ENCODE data around the gene CLEC20A. TPM values are rescaled to one million over a fixed set of nuclear protein-coding genes. Genes with fewer than 3 reads are reported as not detected.

Gene CLEC20A
- total and polyA plus RNA-seq, 9 of the 15 experiments (the other 6 are each of a cell fraction or from before 2014, with no cell fraction given) = not detected

DNA sequence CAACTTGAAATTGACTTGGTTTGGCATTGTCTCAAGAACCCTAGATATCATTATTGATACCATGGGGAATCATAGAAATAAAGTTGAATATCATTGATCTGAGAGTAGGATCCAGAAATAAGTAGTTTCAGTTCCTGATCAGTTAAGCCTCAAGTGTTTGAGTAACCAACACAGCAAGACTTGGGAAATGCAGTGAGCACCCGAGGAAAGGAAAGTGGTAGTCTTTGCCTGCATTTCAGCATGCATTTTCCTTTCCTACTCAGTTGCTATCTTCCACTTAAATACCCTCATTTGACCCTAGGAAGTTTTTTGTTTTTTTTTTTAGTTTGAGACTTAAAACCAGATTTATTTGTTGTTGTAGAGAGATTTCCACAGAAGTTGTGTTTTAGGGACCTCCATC, 18.9 kb downstream of the CLEC20A start:
- Histone ChIP-seq H3K4me3 (no peak overlapping the region), H3K4me2 (ENCODE audit: insufficient read depth, low read length) (no peak overlapping the region), H2AFZ (ENCODE audit: low read depth, low read length) (no peak overlapping the region), H3K9me3 (replicated peaks; ENCODE audit: control insufficient read depth, insufficient read depth, low read depth, low read length) (no peaks in the 10 kb centered on the region), H3K27me3 (ENCODE audit: control insufficient read depth in 2 of 2, insufficient read depth in 2 of 2, low read length in 2 of 2) (peaks cover 0 to 3% of the 10 kb centered on the region in 2 experiments; a peak in 1 of 5 replicates), H3K27ac (ENCODE audit: extremely low read depth, low read depth, low read length) (no peak overlapping the region), H3K9me1 (ENCODE audit: control insufficient read depth, insufficient read depth, low read length) (no peaks in the 10 kb centered on the region), H3K79me2 (ENCODE audit: control insufficient read depth, insufficient read depth, low read length) (no peaks in the 10 kb centered on the region), H3K4me1 (replicated peaks in 1 of 2; ENCODE audit: control insufficient read depth in 2 of 2, insufficient read depth in 2 of 2, low read length in 2 of 2) (no peaks in the 10 kb centered on the region), H3K36me3 (ENCODE audit: control insufficient read depth, insufficient read depth, low read length) (no peaks in the 10 kb centered on the region), H4K20me1 (replicated peaks; ENCODE audit: control insufficient read depth, insufficient read depth, low read length) (no peaks in the 10 kb centered on the region), H3K9ac (ENCODE audit: insufficient read depth in 1 of 2, low read depth in 2 of 2, low read length in 2 of 2) (no peak overlapping the region)
- WGBS (ENCODE audit: insufficient coverage, low coverage, missing lambda C conversion rate) = 0% methylated on average over 1 of the region's 1 CpG
- DNase-seq (ENCODE audit: extremely low read depth in 1 of 4, low spot score in 3 of 4) (no peak), FAIRE-seq (no peak), ATAC-seq (no peak)
- intact Hi-C loops (cut with micrococcal nuclease) = no loop called here
- ChIA-PET POLR2A (no interaction called here), CTCF (ENCODE audit: low intra/inter-chr PET ratio) (no interaction called here)
- in situ Hi-C loops (cut with MboI) = no loop called here
- BruUV-seq (replicated peaks) = no TSS peak
- TF ChIP-seq ZBTB1 (CRISPR knock-in tag; IDR thresholded peaks at IDR 0.05; ENCODE audit: borderline replicate concordance, low read depth) = no peak

DNA sequence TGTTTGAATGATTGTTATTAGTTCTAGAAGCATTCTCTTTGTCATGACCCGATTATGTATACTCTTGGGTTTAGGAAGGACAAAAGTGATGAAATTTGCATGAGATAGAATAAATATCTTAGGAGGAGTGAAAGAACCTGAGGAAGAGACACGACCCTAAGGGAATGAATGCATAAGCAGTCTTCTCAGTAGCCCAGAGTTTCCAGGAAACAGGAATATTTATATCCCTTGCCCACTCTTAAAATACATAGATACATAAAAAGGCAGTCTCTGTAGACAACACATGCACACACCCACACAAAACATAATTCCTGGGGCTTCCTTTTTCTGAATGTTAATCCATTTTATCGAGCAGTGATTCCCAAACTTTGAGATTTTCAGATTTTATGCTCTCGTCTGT, 19.4 kb downstream of the CLEC20A start:
- H3K9ac ChIP-seq (ENCODE audit: insufficient read depth in 1 of 2, low read depth in 2 of 2, low read length in 2 of 2) = no peak overlapping the region
- no peak for DNase-seq (ENCODE audit: extremely low read depth in 1 of 4, low spot score in 3 of 4)
- BruUV-seq (replicated peaks) = no TSS peak
- no peak overlapping the region for H3K4me2 ChIP-seq (ENCODE audit: insufficient read depth, low read length)
- intact Hi-C loops (cut with micrococcal nuclease) = no loop called here
- FAIRE-seq = no peak
- CTCF ChIA-PET (ENCODE audit: low intra/inter-chr PET ratio) = no interaction called here
- peaks cover 0 to 4% of the 10 kb centered on the region in 2 experiments; a peak in 1 of 5 replicates for H3K27me3 ChIP-seq (ENCODE audit: control insufficient read depth in 2 of 2, insufficient read depth in 2 of 2, low read length in 2 of 2)
- H4K20me1 ChIP-seq (replicated peaks; ENCODE audit: control insufficient read depth, insufficient read depth, low read length) = no peaks in the 10 kb centered on the region
- POLR2A ChIA-PET = no interaction called here
- WGBS (ENCODE audit: insufficient coverage, low coverage, missing lambda C conversion rate) = 4% methylated on average over 4 of the region's 4 CpGs
- in situ Hi-C loops (cut with MboI) = no loop called here
- ATAC-seq = no peak
- no peaks in the 10 kb centered on the region for H3K36me3 ChIP-seq (ENCODE audit: control insufficient read depth, insufficient read depth, low read length)
- no peaks in the 10 kb centered on the region for H3K4me1 ChIP-seq (replicated peaks in 1 of 2; ENCODE audit: control insufficient read depth in 2 of 2, insufficient read depth in 2 of 2, low read length in 2 of 2)
- no peak overlapping the region for H2AFZ ChIP-seq (ENCODE audit: low read depth, low read length)
- H3K9me1 ChIP-seq (ENCODE audit: control insufficient read depth, insufficient read depth, low read length) = no peaks in the 10 kb centered on the region
- no peaks in the 10 kb centered on the region for H3K9me3 ChIP-seq (replicated peaks; ENCODE audit: control insufficient read depth, insufficient read depth, low read depth, low read length)
- no peaks in the 10 kb centered on the region for H3K79me2 ChIP-seq (ENCODE audit: control insufficient read depth, insufficient read depth, low read length)
- no peak overlapping the region for H3K27ac ChIP-seq (ENCODE audit: extremely low read depth, low read depth, low read length)
- H3K4me3 ChIP-seq = no peak overlapping the region
- TF ChIP-seq ZNF324 (CRISPR knock-in tag; IDR thresholded peaks at IDR 0.05) (no peak), POLR2AphosphoS2 (IDR thresholded peaks at IDR 0.05; ENCODE audit: low read length) (no peak), ZNF561 (CRISPR knock-in tag; conservative IDR thresholded peaks at IDR 0.05) (no peak), SNIP1 (IDR thresholded peaks at IDR 0.05; ENCODE audit: low read depth) (no peak), XRCC5 (IDR thresholded peaks at IDR 0.05; ENCODE audit: low read depth, low read length) (no peak), ZNF282 (CRISPR knock-in tag; IDR thresholded peaks at IDR 0.05) (no peak), SP2 (IDR thresholded peaks at IDR 0.05; ENCODE audit: extremely low read depth, low read depth, low read length, poor library complexity, severe bottlenecking) (no peak), POLR2AphosphoS5 (IDR thresholded peaks at IDR 0.05; ENCODE audit: control insufficient read depth, insufficient read depth, low read depth, low read length) (no peak), SPI1 (IDR thresholded peaks at IDR 0.05; ENCODE audit: borderline replicate concordance, low read depth, low read length) (no peak), ZNF133 (CRISPR knock-in tag; IDR thresholded peaks at IDR 0.05) (no peak), CREB1 (IDR thresholded peaks at IDR 0.05) (no peak), CREB1 (CRISPR knock-in tag; IDR thresholded peaks at IDR 0.05) (no peak)
- TF ChIP-seq, protein P1, sequence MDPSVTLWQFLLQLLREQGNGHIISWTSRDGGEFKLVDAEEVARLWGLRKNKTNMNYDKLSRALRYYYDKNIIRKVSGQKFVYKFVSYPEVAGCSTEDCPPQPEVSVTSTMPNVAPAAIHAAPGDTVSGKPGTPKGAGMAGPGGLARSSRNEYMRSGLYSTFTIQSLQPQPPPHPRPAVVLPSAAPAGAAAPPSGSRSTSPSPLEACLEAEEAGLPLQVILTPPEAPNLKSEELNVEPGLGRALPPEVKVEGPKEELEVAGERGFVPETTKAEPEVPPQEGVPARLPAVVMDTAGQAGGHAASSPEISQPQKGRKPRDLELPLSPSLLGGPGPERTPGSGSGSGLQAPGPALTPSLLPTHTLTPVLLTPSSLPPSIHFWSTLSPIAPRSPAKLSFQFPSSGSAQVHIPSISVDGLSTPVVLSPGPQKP (CRISPR knock-in tag; IDR thresholded peaks at IDR 0.05) = no peak
- TF ChIP-seq, protein P2, sequence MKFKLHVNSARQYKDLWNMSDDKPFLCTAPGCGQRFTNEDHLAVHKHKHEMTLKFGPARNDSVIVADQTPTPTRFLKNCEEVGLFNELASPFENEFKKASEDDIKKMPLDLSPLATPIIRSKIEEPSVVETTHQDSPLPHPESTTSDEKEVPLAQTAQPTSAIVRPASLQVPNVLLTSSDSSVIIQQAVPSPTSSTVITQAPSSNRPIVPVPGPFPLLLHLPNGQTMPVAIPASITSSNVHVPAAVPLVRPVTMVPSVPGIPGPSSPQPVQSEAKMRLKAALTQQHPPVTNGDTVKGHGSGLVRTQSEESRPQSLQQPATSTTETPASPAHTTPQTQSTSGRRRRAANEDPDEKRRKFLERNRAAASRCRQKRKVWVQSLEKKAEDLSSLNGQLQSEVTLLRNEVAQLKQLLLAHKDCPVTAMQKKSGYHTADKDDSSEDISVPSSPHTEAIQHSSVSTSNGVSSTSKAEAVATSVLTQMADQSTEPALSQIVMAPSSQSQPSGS (CRISPR knock-in tag; IDR thresholded peaks at IDR 0.05) = no peak

Data from K562 (cell line).